ENCODE measurements around the gene NOTO. TPM values are rescaled to one million over a fixed set of nuclear protein-coding genes. Genes with fewer than 3 reads are reported as not detected.

NOTO gene
- total RNA-seq, 3 donors from 2014 or later (not counting 1 experiment from before 2014, with no cell fraction given), result not detected

- Mint-ChIP-seq H3K36me3 (no peaks in the 10 kb centered on the region), H3K27ac (peak overlapping the region in 1 of 2 donors; percentile 65), H3K9me3 (no peaks in the 10 kb centered on the region), H3K4me1 (peaks cover 39 to 43% of the 10 kb centered on the region in 2 donors), H3K4me3 (no peak overlapping the region), H3K27me3 (ENCODE audit: low read depth in 2 of 2) (no peaks in the 10 kb centered on the region)
- Histone ChIP-seq H3K27me3 (ENCODE audit: control insufficient read depth, insufficient read depth, low read length) (no peaks in the 10 kb centered on the region), H3K36me3 (ENCODE audit: control insufficient read depth, insufficient read depth, low read length) (peaks cover 30% of the 10 kb centered on the region), H3K4me3 (ENCODE audit: low read length) (no peak overlapping the region), H3K27ac (ENCODE audit: low read length) (no peak overlapping the region), H3K4me1 (ENCODE audit: control insufficient read depth, insufficient read depth, low read length) (peaks cover 10% of the 10 kb centered on the region), H3K9me3 (ENCODE audit: control insufficient read depth, insufficient read depth, low read length) (no peaks in the 10 kb centered on the region)
- DNase-seq (no peak), ATAC-seq (no peak)
- intact Hi-C loops (cut with micrococcal nuclease), result loop anchor here (10.0 kb wide), 1 partner anchor 1217 kb away; the partner anchor contains the start of genes INO80B and WBP1
- TF ChIP-seq CTCF (IDR thresholded peaks at IDR 0.05), result no peak
- whole genome bisulfite sequencing (ENCODE audit: insufficient coverage), result 96% methylated on average over 3 of the region's 3 CpGs
Measured at GRCh38 chr2:73238149-73238548, 35.8 kb downstream of the NOTO start.

- H3K36me3 Mint-ChIP-seq, result no peaks in the 10 kb centered on the region
- WGBS (ENCODE audit: insufficient coverage), result 93% methylated on average over 1 of the region's 1 CpG
Measured at GRCh38 chr2:73238976-73239375, 36.6 kb downstream of the NOTO start.

GRCh38 chr2:73239776-73240175 is 37.4 kb downstream of the NOTO start:
- peaks cover 27 to 30% of the 10 kb centered on the region in 2 donors for H3K4me1 Mint-ChIP-seq
- Histone ChIP-seq H3K4me3 (ENCODE audit: low read length) (no peak overlapping the region), H3K36me3 (ENCODE audit: control insufficient read depth, insufficient read depth, low read length) (peaks cover 46% of the 10 kb centered on the region), H3K27ac (ENCODE audit: low read length) (no peak overlapping the region), H3K27me3 (ENCODE audit: control insufficient read depth, insufficient read depth, low read length) (no peaks in the 10 kb centered on the region), H3K4me1 (ENCODE audit: control insufficient read depth, insufficient read depth, low read length) (peaks cover 5% of the 10 kb centered on the region), H3K9me3 (ENCODE audit: control insufficient read depth, insufficient read depth, low read length) (no peaks in the 10 kb centered on the region)
- H3K27me3 Mint-ChIP-seq (ENCODE audit: low read depth in 2 of 2), result no peaks in the 10 kb centered on the region
- WGBS (ENCODE audit: insufficient coverage), result 80% methylated on average over 3 of the region's 3 CpGs
- intact Hi-C loops (cut with micrococcal nuclease), result loop anchor here (10.0 kb wide), 1 partner anchor 1215 kb away; the partner anchor contains the start of genes INO80B and WBP1
- TF ChIP-seq CTCF (IDR thresholded peaks at IDR 0.05), result no peak
- ATAC-seq (no peak), DNase-seq (no peak)
- H3K9me3 Mint-ChIP-seq, result no peaks in the 10 kb centered on the region
- no peak overlapping the region for H3K4me3 Mint-ChIP-seq
- peak overlapping the region in 1 of 2 donors; percentile 31 for H3K27ac Mint-ChIP-seq
- no peaks in the 10 kb centered on the region for H3K36me3 Mint-ChIP-seq

More at GRCh38 chr2:73238976-73239375, 36.6 kb downstream of the NOTO start:
- H3K4me1 ChIP-seq (ENCODE audit: control insufficient read depth, insufficient read depth, low read length), result peaks cover 6% of the 10 kb centered on the region
- no peak overlapping the region for H3K27ac Mint-ChIP-seq
- no peaks in the 10 kb centered on the region for H3K9me3 ChIP-seq (ENCODE audit: control insufficient read depth, insufficient read depth, low read length)
- H3K9me3 Mint-ChIP-seq, result no peaks in the 10 kb centered on the region
- H3K27me3 Mint-ChIP-seq (ENCODE audit: low read depth in 2 of 2), result no peaks in the 10 kb centered on the region
- H3K36me3 ChIP-seq (ENCODE audit: control insufficient read depth, insufficient read depth, low read length), result peaks cover 38% of the 10 kb centered on the region
- no peak overlapping the region for H3K4me3 Mint-ChIP-seq
- H3K27ac ChIP-seq (ENCODE audit: low read length), result no peak overlapping the region
- TF ChIP-seq CTCF (IDR thresholded peaks at IDR 0.05), result no peak
- H3K27me3 ChIP-seq (ENCODE audit: control insufficient read depth, insufficient read depth, low read length), result no peaks in the 10 kb centered on the region
- no peak for ATAC-seq
- intact Hi-C loops (cut with micrococcal nuclease), result loop anchor here (10.0 kb wide), 1 partner anchor 1216 kb away; the partner anchor contains the start of genes INO80B and WBP1
- H3K4me3 ChIP-seq (ENCODE audit: low read length), result no peak overlapping the region
- no peak for DNase-seq
- H3K4me1 Mint-ChIP-seq, result peaks cover 34 to 35% of the 10 kb centered on the region in 2 donors
